OCI-LY1 (cell line): ENCODE results near the gene NOL11.

Source experiments
- H2AFZ ChIP-seq: fragments of 200-600 bp; sonication (generic), shearing (Covaris generic); 2 replicates; pipeline ENCODE4 v1.6.0; 2014; ENCODE audit warnings: antibody characterized with exemption, mild to moderate bottlenecking, low read length
- H3F3A ChIP-seq: fragments of 200-600 bp; sonication (generic), shearing (Covaris generic); 2 replicates; pipeline ENCODE4 v1.6.0; 2014; ENCODE audit warnings: mild to moderate bottlenecking, antibody characterized with exemption, low read length, moderate library complexity; ENCODE audit not compliant: insufficient read depth
- H3K27ac ChIP-seq: fragments of 200-600 bp; sonication (generic); 2 replicates; pipeline ENCODE4 v1.5.1; 2014; ENCODE audit warnings: low read length, mixed run types, mild to moderate bottlenecking, low read depth; ENCODE audit not compliant: poor library complexity, severe bottlenecking
- H3K27me3 ChIP-seq: fragments of 200-600 bp; sonication (generic); 2 replicates; pipeline ENCODE4 v1.6.0; 2014; ENCODE audit warnings: antibody characterized with exemption, mild to moderate bottlenecking, low read length, moderate library complexity; ENCODE audit not compliant: insufficient read depth
- H3K36me3 ChIP-seq: fragments of 200-600 bp; sonication (generic); 2 replicates; pipeline ENCODE4 v1.6.1; 2014; ENCODE audit warnings: mild to moderate bottlenecking, antibody characterized with exemption, low read length, moderate library complexity, mixed read lengths; ENCODE audit not compliant: insufficient read depth
- H3K4me1 ChIP-seq: fragments of 200-600 bp; sonication (generic); 2 replicates; pipeline ENCODE4 v1.5.1; 2014; ENCODE audit warnings: mild to moderate bottlenecking, low read length, moderate library complexity; ENCODE audit not compliant: insufficient read depth, severe bottlenecking
- H3K4me2 ChIP-seq: fragments of 200-600 bp; sonication (generic), shearing (Covaris generic); 2 replicates; pipeline ENCODE4 v1.6.1; 2014; ENCODE audit warnings: low read length
- H3K4me3 ChIP-seq: fragments of 200-600 bp; sonication (generic); 2 replicates; pipeline ENCODE4 v1.5.1; 2014; ENCODE audit warnings: low read length, low read depth, mild to moderate bottlenecking, mixed read lengths; ENCODE audit not compliant: poor library complexity, severe bottlenecking
- H3K79me2 ChIP-seq: fragments of 200-600 bp; shearing (Covaris generic); 2 replicates; pipeline ENCODE4 v1.6.1; 2016; ENCODE audit warnings: mixed run types, low read length, mixed read lengths; ENCODE audit not compliant: insufficient read depth
- H3K9ac ChIP-seq: fragments of 200-600 bp; sonication (generic), shearing (Covaris generic); 2 replicates; pipeline ENCODE4 v1.6.1; 2014; ENCODE audit warnings: mild to moderate bottlenecking, low read length, mixed read lengths
- H3K9me2 ChIP-seq: fragments of 200-600 bp; sonication (generic), shearing (Covaris generic); 2 replicates; pipeline ENCODE4 v1.6.1; 2014; ENCODE audit warnings: low read depth, mild to moderate bottlenecking, low read length, mixed read lengths
- H3K9me3 ChIP-seq: fragments of 200-600 bp; shearing (Covaris generic); 2 replicates; pipeline ENCODE4 v1.6.1; 2014; ENCODE audit warnings: low read length, mixed read lengths
- H4K20me1 ChIP-seq: fragments of 200-600 bp; sonication (generic), shearing (Covaris generic); 2 replicates; pipeline ENCODE4 v1.6.0; 2016; ENCODE audit warnings: mild to moderate bottlenecking, low read length; ENCODE audit not compliant: insufficient read depth
- EZH2 ChIP-seq: fragments of 200-600 bp; sonication (generic), shearing (Covaris generic); IDR thresholded peaks from 2 replicates; pipeline ENCODE4 v1.8.0; 2017; ENCODE audit warnings: borderline replicate concordance, mixed run types, mild to moderate bottlenecking, antibody characterized with exemption, low read length, moderate library complexity, mixed read lengths
- TF ChIP-seq, protein P1 (sequence below): fragments of 200-600 bp; sonication (generic), shearing (Covaris generic); IDR thresholded peaks from 2 replicates; pipeline ENCODE4 v1.5.1; 2017; ENCODE audit warnings: mild to moderate bottlenecking, antibody characterized with exemption, low read length, moderate library complexity, mixed read lengths

NOL11 gene

DNA sequence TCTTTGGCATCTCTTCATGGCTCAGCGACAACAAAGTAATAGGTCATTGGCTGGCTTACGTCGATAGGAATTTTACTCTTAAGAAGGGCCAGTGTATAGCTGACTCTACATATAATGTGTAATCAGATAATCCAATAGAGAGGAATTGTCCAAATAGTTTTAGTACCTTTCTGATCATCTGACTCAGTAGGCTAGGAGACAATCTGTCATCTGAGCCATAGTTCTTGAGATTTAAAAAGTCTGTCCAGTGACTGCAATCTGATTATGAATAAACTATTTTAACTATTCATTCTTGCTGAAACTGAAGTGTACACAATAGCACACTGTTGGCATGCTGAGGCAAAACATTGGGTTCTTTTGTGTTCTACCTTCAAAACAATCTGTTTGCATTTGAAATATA lies 21.4 kb upstream of the NOL11 start:
- no peaks in the 10 kb centered on the region for H4K20me1 ChIP-seq
- H3K9me3 ChIP-seq: no peaks in the 10 kb centered on the region
- TF ChIP-seq, protein P1, sequence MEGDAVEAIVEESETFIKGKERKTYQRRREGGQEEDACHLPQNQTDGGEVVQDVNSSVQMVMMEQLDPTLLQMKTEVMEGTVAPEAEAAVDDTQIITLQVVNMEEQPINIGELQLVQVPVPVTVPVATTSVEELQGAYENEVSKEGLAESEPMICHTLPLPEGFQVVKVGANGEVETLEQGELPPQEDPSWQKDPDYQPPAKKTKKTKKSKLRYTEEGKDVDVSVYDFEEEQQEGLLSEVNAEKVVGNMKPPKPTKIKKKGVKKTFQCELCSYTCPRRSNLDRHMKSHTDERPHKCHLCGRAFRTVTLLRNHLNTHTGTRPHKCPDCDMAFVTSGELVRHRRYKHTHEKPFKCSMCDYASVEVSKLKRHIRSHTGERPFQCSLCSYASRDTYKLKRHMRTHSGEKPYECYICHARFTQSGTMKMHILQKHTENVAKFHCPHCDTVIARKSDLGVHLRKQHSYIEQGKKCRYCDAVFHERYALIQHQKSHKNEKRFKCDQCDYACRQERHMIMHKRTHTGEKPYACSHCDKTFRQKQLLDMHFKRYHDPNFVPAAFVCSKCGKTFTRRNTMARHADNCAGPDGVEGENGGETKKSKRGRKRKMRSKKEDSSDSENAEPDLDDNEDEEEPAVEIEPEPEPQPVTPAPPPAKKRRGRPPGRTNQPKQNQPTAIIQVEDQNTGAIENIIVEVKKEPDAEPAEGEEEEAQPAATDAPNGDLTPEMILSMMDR: no peak
- TF ChIP-seq EZH2: no peak
- H3F3A ChIP-seq: no peaks in the 10 kb centered on the region
- no peaks in the 10 kb centered on the region for H3K4me1 ChIP-seq
- H3K4me3 ChIP-seq: no peak overlapping the region
- no peak overlapping the region for H3K4me2 ChIP-seq
- no peaks in the 10 kb centered on the region for H3K27me3 ChIP-seq
- no peak overlapping the region for H3K27ac ChIP-seq
- H3K36me3 ChIP-seq: no peaks in the 10 kb centered on the region
- no peak overlapping the region for H2AFZ ChIP-seq
- H3K79me2 ChIP-seq: no peaks in the 10 kb centered on the region
- no peak overlapping the region for H3K9ac ChIP-seq
- H3K9me2 ChIP-seq: no peaks in the 10 kb centered on the region

DNA sequence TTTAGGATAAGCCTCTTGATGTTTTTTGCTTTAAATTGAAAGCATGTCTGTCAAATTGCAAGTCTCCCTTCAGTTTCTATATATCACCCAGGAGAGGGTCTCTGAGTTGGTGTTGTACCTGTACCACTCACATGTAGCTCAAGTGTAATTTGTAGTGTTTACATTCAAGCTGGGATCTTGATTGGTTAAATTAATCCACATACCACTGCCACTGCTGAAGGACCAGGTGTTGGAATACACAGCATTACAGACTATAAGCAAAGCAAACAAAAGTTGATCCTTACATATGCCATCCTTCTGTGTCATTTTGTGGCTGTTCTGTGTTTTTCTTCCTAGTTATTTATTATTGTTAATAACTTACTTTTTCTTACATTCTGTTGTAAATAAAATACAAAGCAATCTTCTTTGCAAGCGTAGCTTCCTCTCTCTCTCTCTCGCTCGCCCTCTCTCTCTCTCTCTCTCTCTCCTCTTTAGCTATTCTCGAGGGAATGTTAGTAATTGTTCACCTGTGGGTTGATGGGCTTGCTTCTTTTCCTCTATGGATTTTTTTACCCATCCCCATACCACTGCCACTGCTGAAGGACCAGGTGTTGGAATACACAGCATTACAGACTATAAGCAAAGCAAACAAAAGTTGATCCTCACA lies 20.8 kb upstream of the NOL11 start:
- no peaks in the 10 kb centered on the region for H3F3A ChIP-seq
- H2AFZ ChIP-seq: no peak overlapping the region
- no peaks in the 10 kb centered on the region for H3K4me1 ChIP-seq
- no peak overlapping the region for H3K4me2 ChIP-seq
- no peak overlapping the region for H3K4me3 ChIP-seq
- no peak for TF ChIP-seq EZH2
- TF ChIP-seq, protein P1: no peak
- no peaks in the 10 kb centered on the region for H3K36me3 ChIP-seq
- no peaks in the 10 kb centered on the region for H3K27me3 ChIP-seq
- H3K9ac ChIP-seq: no peak overlapping the region
- no peaks in the 10 kb centered on the region for H3K9me2 ChIP-seq
- no peak overlapping the region for H3K27ac ChIP-seq
- no peaks in the 10 kb centered on the region for H3K9me3 ChIP-seq
- no peaks in the 10 kb centered on the region for H4K20me1 ChIP-seq
- H3K79me2 ChIP-seq: no peaks in the 10 kb centered on the region

DNA sequence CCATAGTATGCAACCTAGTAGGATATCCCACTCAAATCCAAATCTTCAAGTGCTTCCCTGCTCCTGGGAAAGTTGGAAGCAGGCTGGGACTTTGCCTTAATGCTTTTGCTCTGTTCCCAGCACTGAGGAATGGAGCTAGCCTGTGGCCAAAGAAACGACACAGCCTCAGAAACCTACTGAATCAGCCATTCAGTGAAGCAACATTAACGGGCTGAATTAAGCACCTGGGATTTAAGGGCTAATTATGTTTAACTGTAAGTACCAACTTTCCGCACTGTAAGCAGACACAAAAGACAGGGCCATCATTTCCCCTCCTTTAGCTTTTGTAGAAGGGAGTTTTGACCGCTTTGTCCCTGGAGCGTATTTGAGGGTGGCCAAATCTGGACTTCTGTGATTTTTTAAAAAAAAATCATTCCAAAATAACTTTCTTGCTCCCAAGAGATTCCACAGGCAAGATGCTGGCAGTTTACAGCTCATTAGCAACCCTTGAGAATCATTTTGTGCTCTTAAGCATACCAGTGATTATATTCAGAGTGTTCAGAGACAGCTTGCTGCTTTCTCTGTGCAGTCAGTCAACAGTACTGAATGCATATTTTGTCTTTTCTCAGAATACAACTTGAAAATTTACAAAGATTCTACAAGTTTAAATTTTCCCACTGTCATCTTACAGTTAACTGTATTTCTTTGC lies 17.6 kb upstream of the NOL11 start:
- Histone ChIP-seq H3K9me3 (no peaks in the 10 kb centered on the region), H2AFZ (no peak overlapping the region), H3K36me3 (no peaks in the 10 kb centered on the region), H3K9ac (no peak overlapping the region), H3K9me2 (no peaks in the 10 kb centered on the region), H3K4me1 (no peaks in the 10 kb centered on the region), H3K79me2 (no peaks in the 10 kb centered on the region), H3K4me2 (no peak overlapping the region), H3K4me3 (no peak overlapping the region), H3K27me3 (no peaks in the 10 kb centered on the region), H4K20me1 (no peaks in the 10 kb centered on the region), H3F3A (no peaks in the 10 kb centered on the region), H3K27ac (no peak overlapping the region)
- no peak for TF ChIP-seq EZH2
- TF ChIP-seq, protein P1: no peak
